GM12878 (cell line): ENCODE results near the gene KCNG1. TPM values are rescaled to one million over a fixed set of nuclear protein-coding genes. Genes with fewer than 3 reads are reported as not detected.

Experiments
- BHLHE40 ChIP-seq, 2 experiments: fragments of 450-650 bp in 1 of 2; IDR thresholded peaks; 2 replicates each; pipeline ENCODE4 v1.6.1; 2011 to 2017; ENCODE audit warnings: low read depth in 2 of 2, borderline replicate concordance in 1 of 2, improper control_type of control experiment in 1 of 2, low read length in 1 of 2, mild to moderate bottlenecking in 1 of 2
- BMI1 ChIP-seq: fragments of 450-650 bp; IDR thresholded peaks from 2 replicates; pipeline ENCODE4 v1.6.1; 2016; ENCODE audit warnings: mild to moderate bottlenecking, moderate library complexity, borderline replicate concordance
- EP300 ChIP-seq, 2 experiments: fragments of 150-350 bp in 1 of 2; IDR thresholded peaks; 2 replicates each; pipeline ENCODE4 v1.6.1; 2011 to 2012; ENCODE audit warnings: low read depth in 2 of 2, low read length in 2 of 2, borderline replicate concordance in 1 of 2, improper control_type of control experiment in 1 of 2, inconsistent platforms in 1 of 2; ENCODE audit not compliant: control insufficient read depth in 1 of 2
- FOXM1 ChIP-seq: IDR thresholded peaks from 2 replicates; pipeline ENCODE4 v1.6.1; 2012; ENCODE audit warnings: low read depth, mild to moderate bottlenecking, inconsistent platforms, low read length, moderate library complexity
- HDAC6 ChIP-seq: fragments of 200-600 bp; sonication (generic); IDR thresholded peaks from one replicate; pipeline ENCODE4 v1.8.0; 2017; ENCODE audit warnings: antibody characterized with exemption; ENCODE audit not compliant: unreplicated experiment
- MYC ChIP-seq: IDR thresholded peaks from 2 replicates; pipeline ENCODE4 v1.6.1; 2011; ENCODE audit warnings: mild to moderate bottlenecking, low read length, moderate library complexity, inconsistent platforms; ENCODE audit not compliant: insufficient read depth, insufficient replicate concordance, insufficient read length, severe bottlenecking
- SIN3A ChIP-seq: IDR thresholded peaks from 2 replicates; pipeline ENCODE4 v1.6.1; 2012; ENCODE audit warnings: low read depth, low read length, improper control_type of control experiment
- polyA plus RNA-seq, 11 experiments: library from polyadenylated mRNA; depleted of rRNA in 4 of 11; unstranded in 6 of 11; stranded (reverse) in 5 of 11; fragments of >200 nt; fragmentation: Nextera tagmentation in 4 of 11; fragmentation: Illumina TruSeq in 1 of 11; extraction: Ambion mirVana in 4 of 11; extraction: Trizol in 1 of 11; gene quantifications; 1 replicate in 1 of 11; 2 replicates in 10 of 11; pipeline versions ENCODE4 v1.2.1 to v1.2.3, GENCODE V29; 2011 to 2016; ENCODE audit warnings: inconsistent platforms in 2 of 11, missing spikeins in 2 of 11, low read depth in 1 of 11
- total RNA-seq, 4 experiments: library from RNA; depleted of rRNA in 3 of 4; stranded (reverse); fragments of >200 nt in 3 of 4; fragmentation: Illumina TruSeq in 1 of 4; extraction: Trizol in 1 of 4; gene quantifications; 2 replicates each; pipeline versions ENCODE4 v1.2.1 to v1.2.3, GENCODE V29; 2013 to 2021
- TF ChIP-seq, protein P1 (sequence below): fragments of 450-650 bp; IDR thresholded peaks from 2 replicates; pipeline ENCODE4 v1.6.1; 2017; ENCODE audit warnings: mild to moderate bottlenecking, moderate library complexity
- TF ChIP-seq, protein P2 (sequence below): IDR thresholded peaks from 2 replicates; pipeline ENCODE4 v1.6.1; 2011; ENCODE audit warnings: borderline replicate concordance, low read depth, mild to moderate bottlenecking, moderate library complexity, low read length; ENCODE audit not compliant: insufficient read depth, poor library complexity, severe bottlenecking

The KCNG1 gene
- total and polyA plus RNA-seq, 10 of the 15 experiments (the other 5 are each of a cell fraction or from before 2014, with no cell fraction given) = not detected

DNA sequence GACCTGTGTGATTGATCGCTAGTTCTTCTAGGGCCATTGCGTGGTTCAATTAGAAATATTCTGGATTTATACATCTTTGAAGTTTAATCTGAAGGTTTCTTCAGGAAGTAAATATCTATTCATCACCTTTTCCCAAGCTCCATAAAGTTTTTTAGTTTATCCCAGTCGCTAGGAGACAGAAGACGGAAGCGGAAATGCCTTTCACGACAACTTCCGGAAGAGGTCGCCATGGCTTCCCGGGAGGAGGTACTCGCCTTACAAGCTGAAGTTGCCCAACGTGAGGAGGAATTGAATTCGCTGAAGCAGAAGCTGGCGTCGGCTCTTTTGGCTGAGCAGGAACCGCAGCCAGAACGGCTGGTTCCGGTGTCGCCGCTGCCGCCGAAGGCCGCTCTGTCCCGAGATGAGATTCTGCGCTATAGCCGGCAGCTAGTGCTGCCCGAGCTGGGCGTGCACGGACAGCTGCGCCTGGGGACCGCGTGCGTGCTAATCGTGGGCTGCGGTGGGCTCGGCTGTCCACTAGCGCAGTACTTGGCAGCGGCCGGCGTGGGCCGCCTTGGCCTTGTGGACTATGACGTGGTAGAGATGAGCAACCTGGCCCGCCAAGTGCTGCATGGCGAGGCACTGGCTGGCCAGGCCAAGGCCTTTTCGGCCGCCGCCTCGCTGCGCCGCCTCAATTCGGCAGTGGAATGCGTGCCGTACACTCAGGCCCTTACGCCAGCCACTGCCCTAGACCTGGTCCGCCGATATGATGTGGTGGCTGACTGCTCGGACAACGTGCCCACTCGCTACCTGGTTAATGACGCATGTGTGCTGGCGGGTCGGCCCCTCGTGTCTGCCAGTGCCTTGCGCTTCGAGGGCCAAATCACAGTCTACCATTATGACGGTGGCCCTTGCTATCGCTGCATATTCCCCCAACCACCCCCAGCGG lies 64.0 kb downstream of the KCNG1 start, which contains the start of gene MOCS3 (continued):
- TF ChIP-seq, protein P1, sequence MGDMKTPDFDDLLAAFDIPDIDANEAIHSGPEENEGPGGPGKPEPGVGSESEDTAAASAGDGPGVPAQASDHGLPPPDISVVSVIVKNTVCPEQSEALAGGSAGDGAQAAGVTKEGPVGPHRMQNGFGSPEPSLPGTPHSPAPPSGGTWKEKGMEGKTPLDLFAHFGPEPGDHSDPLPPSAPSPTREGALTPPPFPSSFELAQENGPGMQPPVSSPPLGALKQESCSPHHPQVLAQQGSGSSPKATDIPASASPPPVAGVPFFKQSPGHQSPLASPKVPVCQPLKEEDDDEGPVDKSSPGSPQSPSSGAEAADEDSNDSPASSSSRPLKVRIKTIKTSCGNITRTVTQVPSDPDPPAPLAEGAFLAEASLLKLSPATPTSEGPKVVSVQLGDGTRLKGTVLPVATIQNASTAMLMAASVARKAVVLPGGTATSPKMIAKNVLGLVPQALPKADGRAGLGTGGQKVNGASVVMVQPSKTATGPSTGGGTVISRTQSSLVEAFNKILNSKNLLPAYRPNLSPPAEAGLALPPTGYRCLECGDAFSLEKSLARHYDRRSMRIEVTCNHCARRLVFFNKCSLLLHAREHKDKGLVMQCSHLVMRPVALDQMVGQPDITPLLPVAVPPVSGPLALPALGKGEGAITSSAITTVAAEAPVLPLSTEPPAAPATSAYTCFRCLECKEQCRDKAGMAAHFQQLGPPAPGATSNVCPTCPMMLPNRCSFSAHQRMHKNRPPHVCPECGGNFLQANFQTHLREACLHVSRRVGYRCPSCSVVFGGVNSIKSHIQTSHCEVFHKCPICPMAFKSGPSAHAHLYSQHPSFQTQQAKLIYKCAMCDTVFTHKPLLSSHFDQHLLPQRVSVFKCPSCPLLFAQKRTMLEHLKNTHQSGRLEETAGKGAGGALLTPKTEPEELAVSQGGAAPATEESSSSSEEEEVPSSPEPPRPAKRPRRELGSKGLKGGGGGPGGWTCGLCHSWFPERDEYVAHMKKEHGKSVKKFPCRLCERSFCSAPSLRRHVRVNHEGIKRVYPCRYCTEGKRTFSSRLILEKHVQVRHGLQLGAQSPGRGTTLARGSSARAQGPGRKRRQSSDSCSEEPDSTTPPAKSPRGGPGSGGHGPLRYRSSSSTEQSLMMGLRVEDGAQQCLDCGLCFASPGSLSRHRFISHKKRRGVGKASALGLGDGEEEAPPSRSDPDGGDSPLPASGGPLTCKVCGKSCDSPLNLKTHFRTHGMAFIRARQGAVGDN = peak; percentile 43; the same call in 1 of the 2 replicates
- no peak for TF ChIP-seq HDAC6
- TF ChIP-seq EP300 (IDR thresholded peaks at IDR 0.05; ENCODE audit: borderline replicate concordance in 1 of 2, control insufficient read depth in 1 of 2, low read depth in 2 of 2, low read length in 2 of 2) = no peak
- TF ChIP-seq, protein P2, sequence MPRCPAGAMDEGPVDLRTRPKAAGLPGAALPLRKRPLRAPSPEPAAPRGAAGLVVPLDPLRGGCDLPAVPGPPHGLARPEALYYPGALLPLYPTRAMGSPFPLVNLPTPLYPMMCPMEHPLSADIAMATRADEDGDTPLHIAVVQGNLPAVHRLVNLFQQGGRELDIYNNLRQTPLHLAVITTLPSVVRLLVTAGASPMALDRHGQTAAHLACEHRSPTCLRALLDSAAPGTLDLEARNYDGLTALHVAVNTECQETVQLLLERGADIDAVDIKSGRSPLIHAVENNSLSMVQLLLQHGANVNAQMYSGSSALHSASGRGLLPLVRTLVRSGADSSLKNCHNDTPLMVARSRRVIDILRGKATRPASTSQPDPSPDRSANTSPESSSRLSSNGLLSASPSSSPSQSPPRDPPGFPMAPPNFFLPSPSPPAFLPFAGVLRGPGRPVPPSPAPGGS = no peak
- peak; percentile 95 to 97 for TF ChIP-seq BHLHE40 (IDR thresholded peaks at IDR 0.05; ENCODE audit: borderline replicate concordance in 1 of 2, low read depth in 2 of 2, low read length in 1 of 2)
- peak; percentile 98 for TF ChIP-seq BMI1
- no peak; the same call in 1 of the 2 replicates for TF ChIP-seq SIN3A
- TF ChIP-seq MYC = peak; percentile 24
- TF ChIP-seq FOXM1 = peak; percentile 66; the same call in 1 of the 2 replicates
